Vagina (tissue), 2 donors: ENCODE data around the gene E2F1. TPM values are rescaled to one million over a fixed set of nuclear protein-coding genes. Genes with fewer than 3 reads are reported as not detected.

Experiments used
- DNase-seq, 2 donors: peaks; one replicate each; pipeline ENCODE4 v3.0.0-alpha.2; 2017; ENCODE audit errors: extremely low spot score in 2 of 2
- H3K27ac ChIP-seq: fragments of 200-600 bp; sonication (generic); one replicate; pipeline ENCODE4 v1.5.1; 2019
- H3K27me3 ChIP-seq: fragments of 200-600 bp; sonication (generic); one replicate; pipeline ENCODE4 v1.5.1; 2019
- H3K36me3 ChIP-seq, 2 donors: fragments of 200-600 bp; sonication (generic); one replicate each; pipeline ENCODE4 v1.5.1; 2017 to 2019
- H3K4me1 ChIP-seq: fragments of 200-600 bp; sonication (generic); one replicate; pipeline ENCODE4 v1.5.1; 2019
- H3K4me3 ChIP-seq, 2 donors: fragments of 200-600 bp; sonication (generic); 1 replicate in 1 of 2; 2 replicates in 1 of 2; pipeline ENCODE4 v1.5.1; 2016 to 2019
- H3K9me3 ChIP-seq: fragments of 200-600 bp; sonication (generic); one replicate; pipeline ENCODE4 v1.5.1; 2019
- CTCF ChIP-seq, 3 experiments: fragments of 450-650 bp in 2 of 3; fragments of 200-600 bp in 1 of 3; sonication (generic) in 1 of 3; IDR thresholded peaks; one replicate each; pipeline ENCODE4 v1.5.1; 2017 to 2019; ENCODE audit warnings: antibody characterized with exemption in 3 of 3, mild to moderate bottlenecking in 2 of 3, moderate library complexity in 2 of 3
- POLR2A ChIP-seq, 2 donors: fragments of 450-650 bp; IDR thresholded peaks; one replicate each; pipeline ENCODE4 v1.6.1; 2017; ENCODE audit warnings: antibody characterized with exemption in 2 of 2, mild to moderate bottlenecking in 2 of 2, moderate library complexity in 2 of 2
- POLR2AphosphoS5 ChIP-seq, 2 donors: sonication (generic); formaldehyde crosslinking; IDR thresholded peaks; one replicate each; pipeline ENCODE4 v1.9.0; 2017; ENCODE audit warnings: antibody characterized with exemption in 2 of 2, mild to moderate bottlenecking in 2 of 2, low read depth in 1 of 2; ENCODE audit not compliant: insufficient read depth in 1 of 2
- intact Hi-C: fragments of 100-400 bp; cut with DNase I; formaldehyde crosslinking; loops from one replicate; pipeline ENCODE4 v1.15.1; 2023
- total RNA-seq: library from RNA; depleted of rRNA; stranded (reverse); fragments of >200 nt; gene quantifications from one replicate; pipeline ENCODE4 v1.2.3, GENCODE V29; 2016

Gene E2F1
- total RNA-seq, 1 donor from 2014 or later, result 0.49 TPM

GRCh38 chr20:33697129-33697528, 10.9 kb upstream of the E2F1 start:
- no peak for DNase-seq
- Histone ChIP-seq H3K27me3 (no peaks in the 10 kb centered on the region), H3K36me3 (no peaks in the 10 kb centered on the region), H3K9me3 (no peaks in the 10 kb centered on the region), H3K4me3 (no peak overlapping the region), H3K27ac (peak overlapping the region; percentile 84), H3K4me1 (peaks cover 27% of the 10 kb centered on the region)
- no peak for TF ChIP-seq POLR2A (IDR thresholded peaks at IDR 0.05)
- TF ChIP-seq POLR2AphosphoS5 (IDR thresholded peaks at IDR 0.05; ENCODE audit: insufficient read depth in 1 of 2, low read depth in 1 of 2), result peak; percentile 34 to 79
- TF ChIP-seq CTCF (IDR thresholded peaks at IDR 0.05), result no peak
- intact Hi-C loops, result no loop called here

GRCh38 chr20:33696448-33696847, 10.3 kb upstream of the E2F1 start:
- peak overlapping the region; percentile 84 for H3K27ac ChIP-seq
- no peak overlapping the region for H3K4me3 ChIP-seq
- intact Hi-C loops, result no loop called here
- no peaks in the 10 kb centered on the region for H3K27me3 ChIP-seq
- H3K4me1 ChIP-seq, result peaks cover 27% of the 10 kb centered on the region
- no peaks in the 10 kb centered on the region for H3K36me3 ChIP-seq
- no peak for DNase-seq
- TF ChIP-seq POLR2AphosphoS5 (IDR thresholded peaks at IDR 0.05; ENCODE audit: insufficient read depth in 1 of 2, low read depth in 1 of 2), result no peak
- TF ChIP-seq CTCF (IDR thresholded peaks at IDR 0.05), result no peak
- no peak for TF ChIP-seq POLR2A (IDR thresholded peaks at IDR 0.05)
- H3K9me3 ChIP-seq, result no peaks in the 10 kb centered on the region

GRCh38 chr20:33694639-33695012, 8.4 kb upstream of the E2F1 start:
- no peak for DNase-seq
- H3K27me3 ChIP-seq, result no peaks in the 10 kb centered on the region
- H3K4me3 ChIP-seq, result no peak overlapping the region
- H3K27ac ChIP-seq, result peak overlapping the region; percentile 73
- TF ChIP-seq POLR2AphosphoS5 (IDR thresholded peaks at IDR 0.05; ENCODE audit: insufficient read depth in 1 of 2, low read depth in 1 of 2), result no peak
- no peak for TF ChIP-seq CTCF (IDR thresholded peaks at IDR 0.05)
- peaks cover 27% of the 10 kb centered on the region for H3K4me1 ChIP-seq
- H3K36me3 ChIP-seq, result no peaks in the 10 kb centered on the region
- H3K9me3 ChIP-seq, result no peaks in the 10 kb centered on the region
- intact Hi-C loops, result no loop called here

GRCh38 chr20:33693741-33694638, 7.8 kb upstream of the E2F1 start:
- Histone ChIP-seq H3K4me3 (no peak overlapping the region), H3K27ac (peak overlapping the region; percentile 73), H3K27me3 (no peaks in the 10 kb centered on the region), H3K4me1 (peaks cover 27% of the 10 kb centered on the region), H3K36me3 (no peaks in the 10 kb centered on the region), H3K9me3 (no peaks in the 10 kb centered on the region)
- no peak for DNase-seq
- no peak for TF ChIP-seq POLR2A (IDR thresholded peaks at IDR 0.05)
- peak in 1 of 2 donors; percentile 23 for TF ChIP-seq POLR2AphosphoS5 (IDR thresholded peaks at IDR 0.05; ENCODE audit: insufficient read depth in 1 of 2, low read depth in 1 of 2)
- no peak for TF ChIP-seq CTCF (IDR thresholded peaks at IDR 0.05)
- intact Hi-C loops, result no loop called here

GRCh38 chr20:33693289-33693688, 7.1 kb upstream of the E2F1 start:
- intact Hi-C loops, result no loop called here
- Histone ChIP-seq H3K27me3 (no peaks in the 10 kb centered on the region), H3K36me3 (no peaks in the 10 kb centered on the region), H3K4me1 (peaks cover 27% of the 10 kb centered on the region), H3K27ac (peak overlapping the region; percentile 73), H3K9me3 (no peaks in the 10 kb centered on the region), H3K4me3 (no peak overlapping the region)
- no peak for TF ChIP-seq POLR2AphosphoS5 (IDR thresholded peaks at IDR 0.05; ENCODE audit: insufficient read depth in 1 of 2, low read depth in 1 of 2)
- no peak for TF ChIP-seq CTCF (IDR thresholded peaks at IDR 0.05)
- TF ChIP-seq POLR2A (IDR thresholded peaks at IDR 0.05), result no peak
- DNase-seq, result no peak
